Calu3 (cell line): ENCODE measurements around the gene KATNB1. TPM values are rescaled to one million over a fixed set of nuclear protein-coding genes. Genes with fewer than 3 reads are reported as not detected.

ENCODE experiments used
- BruUV-seq: library from RNA; stranded (reverse); fragments of 400-500 nt; replicated peaks from 2 replicates; lab custom pipeline; 2021; lab: Mats Ljungman, UMichigan
- CTCF ChIA-PET: fragments of 300-600 bp; sonication (Branson Sonifier 250); formaldehyde crosslinking; loops from one replicate; lab custom pipeline; 2022; ENCODE audit warnings: antibody characterized with exemption; lab: Charles Lee
- DNase-seq: peaks from one replicate; pipeline ENCODE4 v3.0.0; 2022
- H3K27ac Mint-ChIP-seq: one replicate; pipeline ENCODE4 v1.8.0; 2022; ENCODE audit warnings: mixed read lengths; ENCODE audit not compliant: unreplicated experiment
- H3K27me3 Mint-ChIP-seq: one replicate; pipeline ENCODE4 v1.8.0; 2022; ENCODE audit warnings: mixed read lengths; ENCODE audit not compliant: unreplicated experiment
- H3K36me3 Mint-ChIP-seq: one replicate; pipeline ENCODE4 v1.8.0; 2022; ENCODE audit warnings: mild to moderate bottlenecking, moderate library complexity, mixed read lengths; ENCODE audit not compliant: insufficient read depth, unreplicated experiment
- H3K4me1 Mint-ChIP-seq: one replicate; pipeline ENCODE4 v1.8.0; 2022; ENCODE audit warnings: mild to moderate bottlenecking, low read depth, mixed read lengths; ENCODE audit not compliant: unreplicated experiment
- H3K4me3 Mint-ChIP-seq: one replicate; pipeline ENCODE4 v1.8.0; 2022; ENCODE audit warnings: mild to moderate bottlenecking, low read depth, moderate library complexity, mixed read lengths; ENCODE audit not compliant: unreplicated experiment
- H3K9me3 Mint-ChIP-seq: one replicate; pipeline ENCODE4 v1.8.0; 2022; ENCODE audit warnings: low read depth, mixed read lengths; ENCODE audit not compliant: unreplicated experiment
- intact Hi-C: fragments of 100-400 bp; cut with micrococcal nuclease; formaldehyde crosslinking; loops from one replicate; pipeline ENCODE4 v1.10.0; 2022; ENCODE audit not compliant: unreplicated experiment
- total RNA-seq: library from RNA; stranded (reverse); gene quantifications from 2 replicates; pipeline ENCODE4 v1.2.3, GENCODE V29; 2022
- TF ChIP-seq, protein P1 (sequence below): fragments of 200-600 bp; IDR thresholded peaks from one replicate; pipeline ENCODE4 v1.8.0; 2022; ENCODE audit warnings: antibody characterized with exemption; ENCODE audit not compliant: unreplicated experiment

KATNB1 gene
- total RNA-seq, 1 experiment from 2014 or later: 28.6 TPM

DNA sequence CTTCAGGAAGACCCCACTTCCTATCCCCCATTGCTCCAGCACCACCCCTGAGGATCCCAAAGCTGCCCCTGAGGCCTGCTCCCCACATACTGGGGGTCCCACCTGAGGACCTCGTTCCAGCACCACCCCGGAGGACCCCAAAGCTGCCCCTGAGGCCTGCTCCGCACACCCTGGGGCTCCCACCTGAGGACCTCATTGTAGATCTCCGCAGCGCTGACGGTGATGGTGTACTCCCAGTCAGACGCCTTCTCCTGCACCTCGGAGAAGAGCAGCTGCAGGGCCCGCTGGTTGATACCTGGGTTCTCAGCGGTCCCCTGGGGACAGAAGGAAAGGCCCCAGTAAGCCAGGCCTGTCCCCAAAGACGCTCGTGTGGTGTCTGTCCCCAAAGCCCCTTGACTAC, 26.4 kb downstream of the KATNB1 start:
- BruUV-seq: no TSS peak
- CTCF ChIA-PET: no interaction called here
- TF ChIP-seq, protein P1, sequence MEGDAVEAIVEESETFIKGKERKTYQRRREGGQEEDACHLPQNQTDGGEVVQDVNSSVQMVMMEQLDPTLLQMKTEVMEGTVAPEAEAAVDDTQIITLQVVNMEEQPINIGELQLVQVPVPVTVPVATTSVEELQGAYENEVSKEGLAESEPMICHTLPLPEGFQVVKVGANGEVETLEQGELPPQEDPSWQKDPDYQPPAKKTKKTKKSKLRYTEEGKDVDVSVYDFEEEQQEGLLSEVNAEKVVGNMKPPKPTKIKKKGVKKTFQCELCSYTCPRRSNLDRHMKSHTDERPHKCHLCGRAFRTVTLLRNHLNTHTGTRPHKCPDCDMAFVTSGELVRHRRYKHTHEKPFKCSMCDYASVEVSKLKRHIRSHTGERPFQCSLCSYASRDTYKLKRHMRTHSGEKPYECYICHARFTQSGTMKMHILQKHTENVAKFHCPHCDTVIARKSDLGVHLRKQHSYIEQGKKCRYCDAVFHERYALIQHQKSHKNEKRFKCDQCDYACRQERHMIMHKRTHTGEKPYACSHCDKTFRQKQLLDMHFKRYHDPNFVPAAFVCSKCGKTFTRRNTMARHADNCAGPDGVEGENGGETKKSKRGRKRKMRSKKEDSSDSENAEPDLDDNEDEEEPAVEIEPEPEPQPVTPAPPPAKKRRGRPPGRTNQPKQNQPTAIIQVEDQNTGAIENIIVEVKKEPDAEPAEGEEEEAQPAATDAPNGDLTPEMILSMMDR: no peak
- Mint-ChIP-seq H3K9me3 (no peaks in the 10 kb centered on the region), H3K36me3 (peaks cover 67% of the 10 kb centered on the region), H3K4me3 (no peak overlapping the region), H3K4me1 (peaks cover 10% of the 10 kb centered on the region), H3K27ac (no peak overlapping the region), H3K27me3 (no peaks in the 10 kb centered on the region)
- no peak for DNase-seq
- intact Hi-C loops: no loop called here

DNA sequence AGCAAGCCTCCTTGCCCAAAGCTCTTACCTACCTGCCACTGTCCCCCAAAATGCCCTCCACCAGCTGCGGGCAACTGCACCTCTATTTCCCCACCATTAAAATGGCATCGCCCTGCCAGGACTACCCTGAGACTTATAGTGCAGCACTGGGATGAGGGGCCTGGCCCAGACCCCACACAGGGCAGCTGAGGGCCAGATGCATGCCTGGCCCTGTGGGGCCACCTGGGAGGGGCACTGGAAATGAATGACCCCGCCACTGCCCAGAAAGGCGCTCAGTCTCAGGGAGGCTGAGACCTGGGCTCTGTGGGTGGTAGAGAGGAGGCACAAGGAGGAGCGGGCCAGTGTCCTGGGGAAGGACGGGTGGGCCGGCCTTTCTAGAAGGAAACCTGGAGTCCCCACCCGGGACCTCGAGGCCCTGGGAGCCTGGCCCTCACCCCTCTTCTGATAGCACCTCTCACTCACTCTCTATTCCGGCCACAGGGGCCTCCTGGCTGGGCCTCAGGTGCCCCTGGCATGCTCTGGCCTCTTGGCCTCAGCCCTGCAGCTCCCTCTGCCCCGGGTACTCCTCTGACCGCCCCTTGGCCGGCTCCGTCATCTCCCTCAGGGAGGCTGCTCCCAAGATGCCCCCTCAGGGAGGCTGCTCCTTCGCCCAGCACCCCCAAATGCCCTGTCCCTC, 26.9 kb downstream of the KATNB1 start:
- CTCF ChIA-PET: no interaction called here
- peaks cover 62% of the 10 kb centered on the region for H3K36me3 Mint-ChIP-seq
- no peaks in the 10 kb centered on the region for H3K9me3 Mint-ChIP-seq
- intact Hi-C loops: no loop called here
- H3K27ac Mint-ChIP-seq: no peak overlapping the region
- H3K4me1 Mint-ChIP-seq: peaks cover 10% of the 10 kb centered on the region
- no peak overlapping the region for H3K4me3 Mint-ChIP-seq
- DNase-seq: no peak
- TF ChIP-seq, protein P1: no peak
- H3K27me3 Mint-ChIP-seq: no peaks in the 10 kb centered on the region
- BruUV-seq: no TSS peak

DNA sequence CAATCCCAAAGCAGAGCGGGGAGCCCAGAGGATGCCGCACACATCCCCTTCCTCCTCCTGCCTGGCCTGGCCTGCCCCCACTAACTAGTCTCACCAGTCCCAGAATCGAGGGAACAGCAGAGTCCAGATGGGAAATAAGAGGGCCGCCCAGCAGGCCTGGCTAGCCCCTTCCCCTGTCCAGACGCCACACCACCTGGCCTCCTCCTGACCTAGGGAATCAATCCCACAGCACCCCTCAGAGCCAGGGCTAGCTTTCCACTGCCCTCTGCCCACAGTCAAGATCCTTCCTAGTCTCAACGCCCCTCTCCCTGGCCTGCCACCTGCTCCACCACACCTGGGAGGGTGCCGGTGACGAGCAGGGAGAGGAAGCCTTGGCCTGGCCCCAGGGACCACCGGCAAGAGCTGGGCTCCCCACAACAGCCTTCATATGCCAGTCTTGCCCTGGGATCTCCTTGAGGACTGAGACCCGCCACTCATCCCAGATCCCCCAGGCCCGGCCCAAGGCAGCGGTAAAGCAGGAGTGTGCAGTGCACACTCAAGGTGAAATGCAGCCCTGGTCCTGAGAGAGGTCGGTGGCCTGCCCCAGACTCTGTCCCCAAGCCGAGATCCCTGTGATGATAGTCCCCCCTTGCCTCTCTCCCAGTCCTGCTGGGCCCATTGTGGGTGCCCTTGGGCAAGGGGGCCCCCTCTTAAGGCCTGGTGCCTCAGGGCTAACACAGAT, 27.9 kb downstream of the KATNB1 start:
- Mint-ChIP-seq H3K4me1 (peaks cover 10% of the 10 kb centered on the region), H3K36me3 (peaks cover 60% of the 10 kb centered on the region), H3K27me3 (no peaks in the 10 kb centered on the region), H3K4me3 (no peak overlapping the region), H3K9me3 (no peaks in the 10 kb centered on the region), H3K27ac (peak overlapping the region; percentile 42)
- DNase-seq: no peak
- intact Hi-C loops: no loop called here
- TF ChIP-seq, protein P1: no peak
- BruUV-seq: no TSS peak
- CTCF ChIA-PET: interaction anchor here (0.8 to 0.9 kb wide), 2 partner anchors 34 to 100 kb away, joined by 3 to 4 read pairs; no protein-coding TSS in a partner anchor

DNA sequence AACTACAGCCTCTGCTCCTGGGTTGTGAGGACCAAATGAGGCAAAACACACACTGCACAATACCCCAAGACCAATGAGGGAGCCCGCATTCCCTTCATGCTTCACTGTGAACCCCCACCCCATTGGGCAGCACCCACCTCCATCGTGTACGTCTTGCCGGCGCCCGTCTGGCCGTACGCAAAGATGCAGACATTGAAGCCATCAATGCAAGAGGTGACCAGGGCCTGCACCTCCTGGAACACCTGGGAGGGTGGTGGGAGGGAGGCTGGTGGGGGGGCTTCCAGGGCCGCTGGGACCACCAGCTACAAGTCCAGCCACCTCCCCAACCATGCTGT, 28.4 kb downstream of the KATNB1 start:
- peak overlapping the region; percentile 42 for H3K27ac Mint-ChIP-seq
- no peak for DNase-seq
- CTCF ChIA-PET: interaction anchor here (0.8 to 0.9 kb wide), 2 partner anchors 34 to 99 kb away, joined by 3 to 4 read pairs; no protein-coding TSS in a partner anchor
- BruUV-seq: no TSS peak
- H3K4me3 Mint-ChIP-seq: no peak overlapping the region
- TF ChIP-seq, protein P1: no peak
- peaks cover 10% of the 10 kb centered on the region for H3K4me1 Mint-ChIP-seq
- intact Hi-C loops: no loop called here
- H3K9me3 Mint-ChIP-seq: no peaks in the 10 kb centered on the region
- no peaks in the 10 kb centered on the region for H3K27me3 Mint-ChIP-seq
- H3K36me3 Mint-ChIP-seq: peaks cover 60% of the 10 kb centered on the region
